ENCODE data around the gene LMTK2. TPM values are rescaled to one million over a fixed set of nuclear protein-coding genes. Genes with fewer than 3 reads are reported as not detected.

Gene LMTK2
- total RNA-seq, 1 donor from 2014 or later, result 32.5 TPM

- peak overlapping the region; percentile 30 for H3K27ac Mint-ChIP-seq (ENCODE audit: unreplicated experiment)
- no peak for DNase-seq (ENCODE audit: low spot score)
- H3K4me1 Mint-ChIP-seq (ENCODE audit: unreplicated experiment), result no peaks in the 10 kb centered on the region
- H3K27me3 Mint-ChIP-seq (ENCODE audit: unreplicated experiment), result peaks cover 5% of the 10 kb centered on the region
- no peak for TF ChIP-seq CTCF (IDR thresholded peaks at IDR 0.05; ENCODE audit: unreplicated experiment)
- H3K4me3 Mint-ChIP-seq (ENCODE audit: unreplicated experiment), result peak overlapping the region; percentile 65
- H3K9me3 Mint-ChIP-seq (ENCODE audit: unreplicated experiment), result no peaks in the 10 kb centered on the region
- H3K36me3 Mint-ChIP-seq (ENCODE audit: low read depth, unreplicated experiment), result peaks cover 27% of the 10 kb centered on the region
These were observed 123.5 kb downstream of the LMTK2 start for GRCh38 chr7:98229991-98230745.

GRCh38 chr7:98230746-98231471 is 124.2 kb downstream of the LMTK2 start:
- DNase-seq (ENCODE audit: low spot score), result no peak
- no peak overlapping the region for H3K27ac Mint-ChIP-seq (ENCODE audit: unreplicated experiment)
- H3K36me3 Mint-ChIP-seq (ENCODE audit: low read depth, unreplicated experiment), result peaks cover 22% of the 10 kb centered on the region
- H3K27me3 Mint-ChIP-seq (ENCODE audit: unreplicated experiment), result peaks cover 5% of the 10 kb centered on the region
- no peak overlapping the region for H3K4me3 Mint-ChIP-seq (ENCODE audit: unreplicated experiment)
- H3K9me3 Mint-ChIP-seq (ENCODE audit: unreplicated experiment), result no peaks in the 10 kb centered on the region
- no peaks in the 10 kb centered on the region for H3K4me1 Mint-ChIP-seq (ENCODE audit: unreplicated experiment)
- TF ChIP-seq CTCF (IDR thresholded peaks at IDR 0.05; ENCODE audit: unreplicated experiment), result no peak

- Mint-ChIP-seq H3K4me3 (ENCODE audit: unreplicated experiment) (no peak overlapping the region), H3K36me3 (ENCODE audit: low read depth, unreplicated experiment) (peaks cover 17% of the 10 kb centered on the region), H3K27ac (ENCODE audit: unreplicated experiment) (no peak overlapping the region), H3K27me3 (ENCODE audit: unreplicated experiment) (peaks cover 5% of the 10 kb centered on the region), H3K9me3 (ENCODE audit: unreplicated experiment) (no peaks in the 10 kb centered on the region), H3K4me1 (ENCODE audit: unreplicated experiment) (no peaks in the 10 kb centered on the region)
- no peak for DNase-seq (ENCODE audit: low spot score)
- TF ChIP-seq CTCF (IDR thresholded peaks at IDR 0.05; ENCODE audit: unreplicated experiment), result no peak
These were observed 125.0 kb downstream of the LMTK2 start for GRCh38 chr7:98231493-98232262.

GRCh38 chr7:98232263-98232585 is 125.6 kb downstream of the LMTK2 start:
- H3K36me3 Mint-ChIP-seq (ENCODE audit: low read depth, unreplicated experiment), result peaks cover 17% of the 10 kb centered on the region
- H3K27me3 Mint-ChIP-seq (ENCODE audit: unreplicated experiment), result peaks cover 5% of the 10 kb centered on the region

More at GRCh38 chr7:98232263-98232585, 125.6 kb downstream of the LMTK2 start:
- Mint-ChIP-seq H3K9me3 (ENCODE audit: unreplicated experiment) (no peaks in the 10 kb centered on the region), H3K4me3 (ENCODE audit: unreplicated experiment) (no peak overlapping the region), H3K4me1 (ENCODE audit: unreplicated experiment) (no peaks in the 10 kb centered on the region), H3K27ac (ENCODE audit: unreplicated experiment) (no peak overlapping the region)
- no peak for TF ChIP-seq CTCF (IDR thresholded peaks at IDR 0.05; ENCODE audit: unreplicated experiment)
- no peak for DNase-seq (ENCODE audit: low spot score)
